Measurements from ENCODE around the gene PLD2. TPM values are rescaled to one million over a fixed set of nuclear protein-coding genes. Genes with fewer than 3 reads are reported as not detected.

The PLD2 gene
- 10 to 100 TPM; 23.3 to 35.0 TPM for total RNA-seq

- ATAC-seq (replicated peaks), result peak; percentile 99
- peak within 1 kb of the TSS; percentile 73 for H3K27ac Mint-ChIP-seq
- H3K4me1 Mint-ChIP-seq, result peaks cover 9% of the 10 kb centered on the region
- H3K27me3 Mint-ChIP-seq, result no peaks in the 10 kb centered on the region
- peaks cover 16% of the 10 kb centered on the region for H3K36me3 Mint-ChIP-seq (ENCODE audit: low read depth)
- peak within 1 kb of the TSS; percentile 78 for H3K4me3 Mint-ChIP-seq
- no peaks in the 10 kb centered on the region for H3K9me3 Mint-ChIP-seq
Observed at GRCh38 chr17:4806777-4807604, at the start of gene PLD2. Gene PLD2, plus strand, starts transcription at chr17:4807152. Its CDS starts 621 bp downstream, at chr17:4807773.

- Mint-ChIP-seq H3K36me3 (ENCODE audit: low read depth) (no peaks in the 10 kb centered on the region), H3K27me3 (peaks cover 8% of the 10 kb centered on the region), H3K4me1 (no peaks in the 10 kb centered on the region), H3K27ac (no peak overlapping the region), H3K4me3 (no peak overlapping the region), H3K9me3 (no peaks in the 10 kb centered on the region)
- ATAC-seq (replicated peaks), result no peak
Observed at GRCh38 chr17:4759776-4760236, 47.1 kb upstream of the PLD2 start.

- Mint-ChIP-seq H3K4me1 (no peaks in the 10 kb centered on the region), H3K4me3 (no peak overlapping the region), H3K27ac (no peak overlapping the region), H3K9me3 (no peaks in the 10 kb centered on the region), H3K36me3 (ENCODE audit: low read depth) (no peaks in the 10 kb centered on the region), H3K27me3 (peaks cover 4% of the 10 kb centered on the region)
- no peak for ATAC-seq (replicated peaks)
Observed at GRCh38 chr17:4764595-4764994, 42.4 kb upstream of the PLD2 start.

- Mint-ChIP-seq H3K27me3 (peaks cover 4% of the 10 kb centered on the region), H3K27ac (no peak overlapping the region), H3K4me3 (no peak overlapping the region), H3K9me3 (no peaks in the 10 kb centered on the region), H3K36me3 (ENCODE audit: low read depth) (no peaks in the 10 kb centered on the region), H3K4me1 (no peaks in the 10 kb centered on the region)
- ATAC-seq (replicated peaks), result no peak
Observed at GRCh38 chr17:4766201-4766600, 40.8 kb upstream of the PLD2 start.

- Mint-ChIP-seq H3K27me3 (peaks cover 6% of the 10 kb centered on the region), H3K36me3 (ENCODE audit: low read depth) (no peaks in the 10 kb centered on the region), H3K27ac (no peak overlapping the region), H3K4me1 (peaks cover 3% of the 10 kb centered on the region), H3K9me3 (no peaks in the 10 kb centered on the region), H3K4me3 (no peak overlapping the region)
- no peak for ATAC-seq (replicated peaks)
Observed at GRCh38 chr17:4766723-4767122, 40.2 kb upstream of the PLD2 start.

- H3K27me3 Mint-ChIP-seq, result peaks cover 8% of the 10 kb centered on the region
- H3K36me3 Mint-ChIP-seq (ENCODE audit: low read depth), result no peaks in the 10 kb centered on the region
- no peak for ATAC-seq (replicated peaks)
- peaks cover 6% of the 10 kb centered on the region for H3K4me1 Mint-ChIP-seq
- H3K27ac Mint-ChIP-seq, result no peak overlapping the region
- H3K9me3 Mint-ChIP-seq, result no peaks in the 10 kb centered on the region
- no peak overlapping the region for H3K4me3 Mint-ChIP-seq
Observed at GRCh38 chr17:4768298-4768697, 38.7 kb upstream of the PLD2 start.

- no peak for ATAC-seq (replicated peaks)
- Mint-ChIP-seq H3K4me3 (no peak overlapping the region), H3K4me1 (peaks cover 6% of the 10 kb centered on the region), H3K36me3 (ENCODE audit: low read depth) (no peaks in the 10 kb centered on the region), H3K27ac (no peak overlapping the region), H3K27me3 (peaks cover 11% of the 10 kb centered on the region), H3K9me3 (no peaks in the 10 kb centered on the region)
Observed at GRCh38 chr17:4769628-4770027, 37.3 kb upstream of the PLD2 start.

GRCh38 chr17:4771519-4772234, 35.3 kb upstream of the PLD2 start, which contains the start of gene TM4SF5:
Gene TM4SF5, plus strand, starts transcription at chr17:4771886. Its CDS starts 37 bp downstream, at chr17:4771923.
- H3K9me3 Mint-ChIP-seq, result no peaks in the 10 kb centered on the region
- peaks cover 6% of the 10 kb centered on the region for H3K4me1 Mint-ChIP-seq
- H3K27me3 Mint-ChIP-seq, result peaks cover 14% of the 10 kb centered on the region
- peak; percentile 65 for ATAC-seq (replicated peaks)
- H3K36me3 Mint-ChIP-seq (ENCODE audit: low read depth), result no peaks in the 10 kb centered on the region
- H3K27ac Mint-ChIP-seq, result peak within 1 kb of the TSS; percentile 41
- no peak within 1 kb of the TSS for H3K4me3 Mint-ChIP-seq

- peaks cover 14% of the 10 kb centered on the region for H3K27me3 Mint-ChIP-seq
- H3K4me3 Mint-ChIP-seq, result no peak overlapping the region
- peak overlapping the region; percentile 41 for H3K27ac Mint-ChIP-seq
- H3K4me1 Mint-ChIP-seq, result peaks cover 6% of the 10 kb centered on the region
- H3K36me3 Mint-ChIP-seq (ENCODE audit: low read depth), result no peaks in the 10 kb centered on the region
- H3K9me3 Mint-ChIP-seq, result no peaks in the 10 kb centered on the region
- no peak for ATAC-seq (replicated peaks)
Observed at GRCh38 chr17:4772235-4772613, 34.7 kb upstream of the PLD2 start.

GRCh38 chr17:4777969-4778760, 28.8 kb upstream of the PLD2 start:
- ATAC-seq (replicated peaks), result no peak

GRCh38 chr17:4780325-4780955, 26.5 kb upstream of the PLD2 start:
- H3K36me3 Mint-ChIP-seq (ENCODE audit: low read depth), result no peaks in the 10 kb centered on the region
- ATAC-seq (replicated peaks), result no peak
- no peak overlapping the region for H3K4me3 Mint-ChIP-seq
- H3K27me3 Mint-ChIP-seq, result peaks cover 26% of the 10 kb centered on the region
- no peak overlapping the region for H3K27ac Mint-ChIP-seq
- H3K4me1 Mint-ChIP-seq, result no peaks in the 10 kb centered on the region
- H3K9me3 Mint-ChIP-seq, result no peaks in the 10 kb centered on the region

More at GRCh38 chr17:4777969-4778760, 28.8 kb upstream of the PLD2 start:
- no peak overlapping the region for H3K27ac Mint-ChIP-seq
- H3K36me3 Mint-ChIP-seq (ENCODE audit: low read depth), result no peaks in the 10 kb centered on the region
- H3K4me3 Mint-ChIP-seq, result no peak overlapping the region
- H3K4me1 Mint-ChIP-seq, result no peaks in the 10 kb centered on the region
- no peaks in the 10 kb centered on the region for H3K9me3 Mint-ChIP-seq
- peaks cover 24% of the 10 kb centered on the region for H3K27me3 Mint-ChIP-seq

GRCh38 chr17:4782652-4783051, 24.3 kb upstream of the PLD2 start:
- H3K4me1 Mint-ChIP-seq, result no peaks in the 10 kb centered on the region
- no peaks in the 10 kb centered on the region for H3K36me3 Mint-ChIP-seq (ENCODE audit: low read depth)
- H3K4me3 Mint-ChIP-seq, result no peak overlapping the region
- H3K27me3 Mint-ChIP-seq, result peaks cover 32% of the 10 kb centered on the region
- no peak overlapping the region for H3K27ac Mint-ChIP-seq
- ATAC-seq (replicated peaks), result peak; percentile 39
- no peaks in the 10 kb centered on the region for H3K9me3 Mint-ChIP-seq

- peaks cover 3% of the 10 kb centered on the region for H3K4me1 Mint-ChIP-seq
- H3K36me3 Mint-ChIP-seq (ENCODE audit: low read depth), result no peaks in the 10 kb centered on the region
- no peak overlapping the region for H3K27ac Mint-ChIP-seq
- peak overlapping the region; percentile 25 for H3K4me3 Mint-ChIP-seq
- ATAC-seq (replicated peaks), result no peak
- no peaks in the 10 kb centered on the region for H3K9me3 Mint-ChIP-seq
- peaks cover 29% of the 10 kb centered on the region for H3K27me3 Mint-ChIP-seq
Observed at GRCh38 chr17:4785311-4786105, 21.4 kb upstream of the PLD2 start.

Measured in activated T-helper 17 cell treated with anti-CD3 and anti-CD28 coated beads, Interleukin-2, amount 50 U/mL, for 72 hours (primary cell).